Measurements from ENCODE around the gene UST.
"Not testable (repeated sequence)": the region's sequence is repeated elsewhere in the genome, so short reads cannot be mapped to it uniquely, and the experiment has no call there.

DNA sequence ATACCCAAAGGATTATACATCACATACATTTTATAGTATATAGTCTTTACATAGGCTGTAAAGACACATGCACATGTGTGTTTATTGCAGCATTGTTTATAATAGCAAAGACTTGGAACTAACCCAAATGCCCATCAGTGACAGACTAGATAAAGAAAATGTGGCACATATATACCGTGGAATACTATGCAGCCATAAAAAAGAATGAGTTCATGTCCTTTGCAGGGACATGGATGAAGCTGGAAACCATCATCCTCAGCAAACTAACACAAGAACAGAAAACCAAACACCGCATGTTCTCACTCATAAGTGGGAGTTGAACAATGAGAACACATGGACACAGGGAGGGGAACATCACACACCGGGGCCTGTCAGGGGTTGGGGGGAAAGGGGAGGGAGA, 231.5 kb downstream of the UST start:
- TF ChIP-seq, protein P1, sequence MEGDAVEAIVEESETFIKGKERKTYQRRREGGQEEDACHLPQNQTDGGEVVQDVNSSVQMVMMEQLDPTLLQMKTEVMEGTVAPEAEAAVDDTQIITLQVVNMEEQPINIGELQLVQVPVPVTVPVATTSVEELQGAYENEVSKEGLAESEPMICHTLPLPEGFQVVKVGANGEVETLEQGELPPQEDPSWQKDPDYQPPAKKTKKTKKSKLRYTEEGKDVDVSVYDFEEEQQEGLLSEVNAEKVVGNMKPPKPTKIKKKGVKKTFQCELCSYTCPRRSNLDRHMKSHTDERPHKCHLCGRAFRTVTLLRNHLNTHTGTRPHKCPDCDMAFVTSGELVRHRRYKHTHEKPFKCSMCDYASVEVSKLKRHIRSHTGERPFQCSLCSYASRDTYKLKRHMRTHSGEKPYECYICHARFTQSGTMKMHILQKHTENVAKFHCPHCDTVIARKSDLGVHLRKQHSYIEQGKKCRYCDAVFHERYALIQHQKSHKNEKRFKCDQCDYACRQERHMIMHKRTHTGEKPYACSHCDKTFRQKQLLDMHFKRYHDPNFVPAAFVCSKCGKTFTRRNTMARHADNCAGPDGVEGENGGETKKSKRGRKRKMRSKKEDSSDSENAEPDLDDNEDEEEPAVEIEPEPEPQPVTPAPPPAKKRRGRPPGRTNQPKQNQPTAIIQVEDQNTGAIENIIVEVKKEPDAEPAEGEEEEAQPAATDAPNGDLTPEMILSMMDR (IDR thresholded peaks at IDR 0.05) = not testable (repeated sequence)
- not testable (repeated sequence) for TF ChIP-seq EZH2 (IDR thresholded peaks at IDR 0.05; ENCODE audit: borderline replicate concordance, insufficient read depth, low read depth, low read length, poor library complexity, severe bottlenecking)
